IMR-90 (cell line): ENCODE data around the gene PGF.

Experiments
- BHLHE40 ChIP-seq: fragments of 150-350 bp; IDR thresholded peaks from 2 replicates; pipeline ENCODE4 v1.6.1; 2016; ENCODE audit warnings: mild to moderate bottlenecking, low read depth, low read length
- CEBPB ChIP-seq: IDR thresholded peaks from 2 replicates; pipeline ENCODE4 v1.6.1; 2012; ENCODE audit warnings: low read depth, low read length, improper control_type of control experiment
- CHD1 ChIP-seq: IDR thresholded peaks from 2 replicates; pipeline ENCODE4 v1.6.1; 2012; ENCODE audit warnings: low read depth, low read length, improper control_type of control experiment
- CTCF ChIP-seq: conservative IDR thresholded peaks from 2 replicates; pipeline ENCODE4 v1.5.1; 2012; ENCODE audit warnings: mild to moderate bottlenecking, low read depth, low read length, improper control_type of control experiment
- ELK1 ChIP-seq: fragments of 150-350 bp; IDR thresholded peaks from 2 replicates; pipeline ENCODE4 v1.6.1; 2016; ENCODE audit warnings: low read depth, mild to moderate bottlenecking, low read length, moderate library complexity, borderline replicate concordance
- MAFK ChIP-seq: IDR thresholded peaks from 2 replicates; pipeline ENCODE4 v1.6.1; 2012; ENCODE audit warnings: low read depth, low read length, improper control_type of control experiment
- POLR2A ChIP-seq: IDR thresholded peaks from 2 replicates; pipeline ENCODE4 v1.6.1; 2012; ENCODE audit warnings: mild to moderate bottlenecking, low read depth, low read length
- RAD21 ChIP-seq: IDR thresholded peaks from 2 replicates; pipeline ENCODE4 v1.6.1; 2012; ENCODE audit warnings: low read length, improper control_type of control experiment
- RFX5 ChIP-seq: IDR thresholded peaks from 2 replicates; pipeline ENCODE4 v1.8.0; 2012; ENCODE audit warnings: low read depth, mild to moderate bottlenecking, low read length, moderate library complexity
- USF2 ChIP-seq: fragments of 150-350 bp; IDR thresholded peaks from 2 replicates; pipeline ENCODE4 v1.6.1; 2017; ENCODE audit warnings: mild to moderate bottlenecking, antibody characterized with exemption, low read length, low read depth

- TF ChIP-seq CEBPB: no peak
- TF ChIP-seq CTCF: no peak
- no peak for TF ChIP-seq POLR2A
- no peak for TF ChIP-seq MAFK
- no peak for TF ChIP-seq RAD21
- TF ChIP-seq USF2: no peak
- TF ChIP-seq RFX5: no peak
- no peak for TF ChIP-seq ELK1
- no peak for TF ChIP-seq BHLHE40
- TF ChIP-seq CHD1: no peak
These were observed 37.0 kb downstream of the PGF start for GRCh38 chr14:74918380-74918779.
